Subcutaneous adipose tissue (tissue), 4 donors: ENCODE measurements around the gene SASH1. TPM values are rescaled to one million over a fixed set of nuclear protein-coding genes. Genes with fewer than 3 reads are reported as not detected.

Experiments used
- CTCF ChIP-seq: fragments of 450-650 bp; IDR thresholded peaks from one replicate; pipeline ENCODE4 v1.5.1; 2016; ENCODE audit warnings: low read depth, mild to moderate bottlenecking, control low read depth, antibody characterized with exemption, moderate library complexity
- total RNA-seq, 4 donors: library from RNA; depleted of rRNA; stranded (reverse); fragments of >200 nt; gene quantifications; one replicate each; pipeline ENCODE4 v1.1.0, GENCODE V29; 2016

The SASH1 gene
- total RNA-seq, 4 donors from 2014 or later: 234 to 322 (median 267) TPM

- TF ChIP-seq CTCF: no peak
Measured at GRCh38 chr6:148545901-148546300, 203.3 kb downstream of the SASH1 start.

GRCh38 chr6:148547110-148547509 is 204.5 kb downstream of the SASH1 start:
- TF ChIP-seq CTCF: no peak

GRCh38 chr6:148548065-148548748 is 205.6 kb downstream of the SASH1 start:
- no peak for TF ChIP-seq CTCF

GRCh38 chr6:148548749-148549140 is 206.1 kb downstream of the SASH1 start:
- no peak for TF ChIP-seq CTCF

- no peak for TF ChIP-seq CTCF
Measured at GRCh38 chr6:148550569-148550968, 207.9 kb downstream of the SASH1 start.

GRCh38 chr6:148551226-148551625 is 208.6 kb downstream of the SASH1 start:
- TF ChIP-seq CTCF: no peak

GRCh38 chr6:148556410-148556809 is 213.8 kb downstream of the SASH1 start:
- no peak for TF ChIP-seq CTCF
